ENCODE results near the gene ZNF664.

DNA sequence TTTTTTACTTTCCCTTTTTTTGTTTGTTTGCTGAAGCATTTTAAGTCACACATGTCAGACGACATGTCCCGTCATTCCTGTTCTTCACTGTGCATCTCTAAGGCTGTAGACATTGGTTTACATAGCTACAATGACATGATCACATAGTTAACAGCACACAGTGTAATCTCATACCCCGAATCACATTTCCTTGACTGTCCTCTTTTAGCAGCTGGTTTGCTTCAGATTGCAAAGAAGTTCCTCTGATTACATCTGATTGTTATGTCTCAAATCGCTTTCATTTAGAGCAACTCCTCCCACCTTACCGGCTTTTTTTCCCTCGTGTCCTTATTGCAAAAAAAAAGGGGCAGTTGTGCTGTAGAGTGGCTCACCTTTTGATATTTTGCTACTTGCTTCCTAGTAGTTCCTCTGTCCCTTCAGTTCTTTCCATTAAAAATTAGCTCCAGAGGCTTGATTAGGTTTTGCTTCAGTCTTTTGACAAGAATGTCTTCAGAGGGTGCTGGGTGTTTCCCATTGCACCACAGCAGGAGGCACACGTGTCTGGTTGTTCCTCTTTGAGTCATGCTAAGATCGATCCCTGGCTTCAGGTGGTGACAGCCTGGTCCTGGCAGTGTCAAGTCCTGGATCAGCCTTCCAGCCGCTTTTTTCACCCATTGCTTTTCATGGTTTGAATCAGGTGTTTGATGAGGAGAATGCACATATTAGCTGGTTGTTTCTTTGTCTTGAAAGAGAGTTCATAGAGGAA lies 35.0 kb downstream of the ZNF664 start:
- TF ChIP-seq, protein P1, sequence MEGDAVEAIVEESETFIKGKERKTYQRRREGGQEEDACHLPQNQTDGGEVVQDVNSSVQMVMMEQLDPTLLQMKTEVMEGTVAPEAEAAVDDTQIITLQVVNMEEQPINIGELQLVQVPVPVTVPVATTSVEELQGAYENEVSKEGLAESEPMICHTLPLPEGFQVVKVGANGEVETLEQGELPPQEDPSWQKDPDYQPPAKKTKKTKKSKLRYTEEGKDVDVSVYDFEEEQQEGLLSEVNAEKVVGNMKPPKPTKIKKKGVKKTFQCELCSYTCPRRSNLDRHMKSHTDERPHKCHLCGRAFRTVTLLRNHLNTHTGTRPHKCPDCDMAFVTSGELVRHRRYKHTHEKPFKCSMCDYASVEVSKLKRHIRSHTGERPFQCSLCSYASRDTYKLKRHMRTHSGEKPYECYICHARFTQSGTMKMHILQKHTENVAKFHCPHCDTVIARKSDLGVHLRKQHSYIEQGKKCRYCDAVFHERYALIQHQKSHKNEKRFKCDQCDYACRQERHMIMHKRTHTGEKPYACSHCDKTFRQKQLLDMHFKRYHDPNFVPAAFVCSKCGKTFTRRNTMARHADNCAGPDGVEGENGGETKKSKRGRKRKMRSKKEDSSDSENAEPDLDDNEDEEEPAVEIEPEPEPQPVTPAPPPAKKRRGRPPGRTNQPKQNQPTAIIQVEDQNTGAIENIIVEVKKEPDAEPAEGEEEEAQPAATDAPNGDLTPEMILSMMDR (IDR thresholded peaks at IDR 0.05) = no peak
- no peak for TF ChIP-seq EP300 (IDR thresholded peaks at IDR 0.05)

All from tibial nerve (tissue), 4 donors.